Psoas muscle (tissue), 8 donors: ENCODE results near the gene PPEF2. TPM values are rescaled to one million over a fixed set of nuclear protein-coding genes. Genes with fewer than 3 reads are reported as not detected.
"Not testable (repeated sequence)": the region's sequence is repeated elsewhere in the genome, so short reads cannot be mapped to it uniquely, and the experiment has no call there.

Experiments
- ATAC-seq, 4 donors: fragments of 200-7000 bp; cut with Tn5 transposase; one replicate each; pipeline ENCODE4 v1.9.1; 2020; ENCODE audit warnings: moderate library complexity in 3 of 4, mild to moderate bottlenecking in 2 of 4
- DNase-seq, 2 donors: peaks; one replicate each; pipeline ENCODE4 v3.0.0-alpha.2; 2020
- H3K27ac ChIP-seq: fragments of 200-600 bp; one replicate; pipeline ENCODE4 v1.8.0; 2022
- H3K27me3 ChIP-seq, 3 donors: fragments of 200-600 bp in 1 of 3; one replicate each; pipeline versions ENCODE4 v1.6.1 to v1.8.0; 2013 to 2022; ENCODE audit warnings: low read length in 2 of 3, mild to moderate bottlenecking in 2 of 3, moderate library complexity in 1 of 3; ENCODE audit not compliant: insufficient read depth in 3 of 3
- H3K36me3 ChIP-seq, 2 donors: fragments of 200-600 bp in 1 of 2; one replicate each; pipeline versions ENCODE4 v1.6.1 to v1.8.0; 2013 to 2022; ENCODE audit warnings: low read depth in 1 of 2, mild to moderate bottlenecking in 1 of 2, moderate library complexity in 1 of 2; ENCODE audit not compliant: insufficient read depth in 1 of 2
- H3K4me1 ChIP-seq: fragments of 200-600 bp; one replicate; pipeline ENCODE4 v1.8.0; 2022
- H3K4me3 ChIP-seq: fragments of 200-600 bp; one replicate; pipeline ENCODE4 v1.8.0; 2022; ENCODE audit warnings: mild to moderate bottlenecking
- H3K9me3 ChIP-seq: fragments of 200-600 bp; one replicate; pipeline ENCODE4 v1.8.0; 2022
- CTCF ChIP-seq: fragments of 200-600 bp; IDR thresholded peaks from one replicate; pipeline ENCODE4 v1.8.0; 2022; ENCODE audit warnings: antibody characterized with exemption
- WGBS, 3 donors: extraction: QIAGEN DNeasy Blood & Tissue Kit; methylation state at CpG; one replicate each; pipeline versions ENCODE4 v1.1.6 to v1.1.7; 2013; 5-methylcytosine and 5-hydroxymethylcytosine counted together
- intact Hi-C, 2 donors: fragments of 100-400 bp; cut with DNase I; formaldehyde crosslinking; loops; one replicate each; pipeline versions ENCODE4 v1.11.0 to v1.14.2; 2022
- polyA plus RNA-seq, 3 donors: library from polyadenylated mRNA; stranded (reverse); fragments of 200-250 nt; gene quantifications; one replicate each; pipeline ENCODE4 v1.2.3, GENCODE V29; 2013
- total RNA-seq, 4 donors: library from RNA; stranded (reverse); fragmentation: NEBNext Ultra II Directional in 2 of 4; extraction: Animal tissue kit (Norgen Biotek cat#: 25700) in 2 of 4; gene quantifications; one replicate each; pipeline versions ENCODE4 v1.2.1 to v1.2.4, GENCODE V29; 2021 to 2023
- donor health status: healthy with polysubstance abuse.
- donor health status: DM: no; HTN: no; CAD: no; lungs with moderate emphysema.
- donor health status: Bipolar disorder and iron deficiency.
- donor health status: healthy.
- donor health status: DM: yes; HTN: yes; CAD: no.
- donor health status: DM: no; HTN: no; CAD: no.
- donor health status: DM: no; HTN: no; CAD: no.
- donor health status: DM: yes; HTN: yes; CAD: no.

The PPEF2 gene
- total and polyA plus RNA-seq, 7 donors = 0.05 to 0.08 TPM; not detected in 5

- Histone ChIP-seq H3K27me3 (no peaks in the 10 kb centered on the region), H3K9me3 (no peaks in the 10 kb centered on the region), H3K36me3 (peaks cover 0 to 47% of the 10 kb centered on the region in 2 donors), H3K27ac (peak overlapping the region; percentile 86), H3K4me1 (no peaks in the 10 kb centered on the region), H3K4me3 (peak overlapping the region; percentile 96)
- DNase-seq = peak; percentile 79 to 88
- ATAC-seq = peak; percentile 69 to 84 (median 80)
- 1 to 2% (median 1%) methylated on average over 63 to 67 of the region's 67 CpGs for WGBS, 3 donors
- intact Hi-C loops = no loop called here
- TF ChIP-seq CTCF = no peak
Measured at GRCh38 chr4:75939890-75940691, 37.8 kb upstream of the PPEF2 start.

- ATAC-seq = no peak
- H3K4me1 ChIP-seq = no peaks in the 10 kb centered on the region
- H3K4me3 ChIP-seq = no peak overlapping the region
- H3K9me3 ChIP-seq = no peaks in the 10 kb centered on the region
- H3K36me3 ChIP-seq = peaks cover 0 to 80% of the 10 kb centered on the region in 2 donors
- 80 to 95% (median 90%) methylated on average over 1 of the region's 1 CpG for WGBS, 3 donors
- no peak for DNase-seq
- no peak overlapping the region for H3K27ac ChIP-seq
- H3K27me3 ChIP-seq = no peaks in the 10 kb centered on the region
- intact Hi-C loops = no loop called here
- TF ChIP-seq CTCF = no peak
Measured at GRCh38 chr4:75935628-75936027, 33.4 kb upstream of the PPEF2 start.

GRCh38 chr4:75930152-75930551 lies 27.9 kb upstream of the PPEF2 start:
- DNase-seq (no peak), ATAC-seq (no peak)
- H3K36me3 ChIP-seq = peaks cover 3 to 83% of the 10 kb centered on the region in 2 donors
- TF ChIP-seq CTCF = no peak
- no peaks in the 10 kb centered on the region for H3K27me3 ChIP-seq
- intact Hi-C loops = no loop called here
- H3K4me3 ChIP-seq = no peak overlapping the region
- WGBS, 3 donors = 53 to 77% (median 59%) methylated on average over 3 of the region's 3 CpGs
- H3K9me3 ChIP-seq = no peaks in the 10 kb centered on the region
- no peak overlapping the region for H3K27ac ChIP-seq
- H3K4me1 ChIP-seq = no peaks in the 10 kb centered on the region

DNA sequence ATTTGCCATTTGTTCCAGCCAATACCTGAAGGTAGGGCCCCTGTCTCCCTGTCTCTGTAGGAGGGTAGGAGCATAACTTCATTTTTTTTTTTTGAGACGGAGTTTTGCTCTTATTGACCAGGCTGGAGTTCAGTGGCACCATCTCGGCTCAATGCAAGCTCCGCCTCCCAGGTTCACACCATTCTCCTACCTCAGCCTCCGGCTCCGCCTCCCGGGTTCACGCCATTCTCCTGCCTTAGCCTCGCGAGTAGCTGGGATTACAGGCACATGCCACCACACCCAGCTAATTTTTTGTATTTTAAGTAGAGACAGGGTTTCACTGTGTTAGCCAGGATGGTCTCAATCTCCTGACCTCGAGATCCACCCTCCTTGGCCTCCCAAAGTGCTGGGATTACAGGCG lies 22.7 kb upstream of the PPEF2 start:
- H3K4me1 ChIP-seq, DNase-seq, H3K9me3 ChIP-seq, intact Hi-C loops, H3K4me3 ChIP-seq, H3K27ac ChIP-seq, H3K27me3 ChIP-seq, ATAC-seq: not testable (repeated sequence)
- H3K36me3 ChIP-seq = peaks cover 7 to 82% of the 10 kb centered on the region in 2 donors
- WGBS, 3 donors = 94 to 95% (median 95%) methylated on average over 11 of the region's 11 CpGs

DNA sequence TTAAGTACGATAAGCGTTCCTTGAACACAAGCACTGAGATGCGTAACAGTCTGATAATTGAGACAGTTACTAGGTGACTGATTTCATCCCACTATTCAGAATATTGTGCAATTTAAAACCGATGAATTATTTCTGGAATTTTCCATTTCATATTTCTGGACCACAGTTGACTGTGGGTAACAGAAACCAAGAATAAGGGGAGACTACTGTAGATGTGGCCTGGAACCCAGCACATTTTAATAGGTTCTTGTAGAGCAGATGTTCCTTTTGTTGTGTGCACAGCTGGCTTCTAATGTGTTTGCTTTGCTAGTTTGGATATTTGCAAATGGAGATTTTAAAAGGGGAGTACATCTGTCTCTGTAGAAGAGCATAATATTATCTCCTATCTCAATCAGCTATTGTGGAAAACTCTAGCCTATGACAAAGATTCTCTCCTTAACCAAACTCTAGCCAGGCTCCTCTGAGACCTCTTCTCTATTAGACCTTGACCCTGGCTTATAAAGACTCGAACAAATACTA lies 22.1 kb upstream of the PPEF2 start:
- no peak overlapping the region for H3K4me3 ChIP-seq
- H3K27me3 ChIP-seq = no peaks in the 10 kb centered on the region
- intact Hi-C loops = no loop called here
- peaks cover 7 to 82% of the 10 kb centered on the region in 2 donors for H3K36me3 ChIP-seq
- no peak overlapping the region for H3K27ac ChIP-seq
- DNase-seq (no peak), ATAC-seq (no peak)
- TF ChIP-seq CTCF = no peak
- H3K4me1 ChIP-seq = no peaks in the 10 kb centered on the region
- no peaks in the 10 kb centered on the region for H3K9me3 ChIP-seq
- WGBS, 3 donors = 75 to 82% (median 77%) methylated on average over 5 of the region's 5 CpGs
